ENCODE results near the gene BTK.
"Not testable (repeated sequence)": the region's sequence is repeated elsewhere in the genome, so short reads cannot be mapped to it uniquely, and the experiment has no call there.

BTK gene

GRCh38 chrX:101337776-101338271 lies 48.2 kb downstream of the BTK start:
- no peak for DNase-seq (ENCODE audit: low spot score)

GRCh38 chrX:101334310-101334709 lies 51.7 kb downstream of the BTK start:
- DNase-seq (ENCODE audit: low spot score): not testable (repeated sequence)

GRCh38 chrX:101326600-101326999 lies 59.4 kb downstream of the BTK start:
- not testable (repeated sequence) for DNase-seq (ENCODE audit: low spot score)

- no peak for DNase-seq (ENCODE audit: low spot score)
Measured at GRCh38 chrX:101303790-101304189, 82.2 kb downstream of the BTK start.
